Stimulated activated memory B cell treated with anti-CD40 and anti-IgM and Interleukin-4, amounts not matched to agents 10 μg/mL and 1 μg/mL and 100 μg/mL, for 72 hours (primary cell): Measurements from ENCODE around the gene ERBB4.

Experiments
- ATAC-seq: fragments of 150-1000 bp; cut with Tn5 transposase; 2 replicates; pipeline ENCODE4 v1.10.0; 2021
- H3K27ac Mint-ChIP-seq: one replicate; pipeline ENCODE4 v1.8.0; 2022; ENCODE audit warnings: mild to moderate bottlenecking, mixed read lengths
- H3K27me3 Mint-ChIP-seq: one replicate; pipeline ENCODE4 v1.8.0; 2022; ENCODE audit warnings: mixed read lengths
- H3K36me3 Mint-ChIP-seq: one replicate; pipeline ENCODE4 v1.8.0; 2022; ENCODE audit warnings: mixed read lengths
- H3K4me1 Mint-ChIP-seq: one replicate; pipeline ENCODE4 v1.8.0; 2022; ENCODE audit warnings: mixed read lengths
- H3K4me3 Mint-ChIP-seq: one replicate; pipeline ENCODE4 v1.8.0; 2022; ENCODE audit warnings: mild to moderate bottlenecking, moderate library complexity, mixed read lengths
- H3K9me3 Mint-ChIP-seq: one replicate; pipeline ENCODE4 v1.8.0; 2022; ENCODE audit warnings: mixed read lengths

Gene ERBB4

DNA sequence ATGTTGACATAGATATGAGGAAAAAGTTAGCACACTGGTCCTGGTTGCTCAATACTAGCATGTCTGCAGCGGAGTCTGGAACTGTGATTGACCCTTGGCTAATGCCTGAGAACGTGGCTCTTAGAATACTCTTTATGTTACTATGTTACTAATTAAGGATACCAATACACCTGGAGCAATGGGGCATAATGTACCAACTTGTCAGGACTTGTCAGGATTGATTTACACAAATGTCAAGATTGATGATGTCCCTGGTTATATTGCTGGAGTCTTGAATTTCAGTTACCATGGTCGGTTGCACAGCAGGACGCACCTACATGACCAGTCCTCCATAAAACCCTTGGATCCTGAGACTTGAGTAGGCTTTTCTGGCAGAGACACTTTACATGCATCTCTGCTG is 1171.3 kb downstream of the ERBB4 start:
- Mint-ChIP-seq H3K9me3 (peaks cover 5% of the 10 kb centered on the region), H3K27me3 (no peaks in the 10 kb centered on the region), H3K4me1 (no peaks in the 10 kb centered on the region), H3K36me3 (no peaks in the 10 kb centered on the region), H3K4me3 (no peak overlapping the region), H3K27ac (no peak overlapping the region)
- no peak for ATAC-seq

DNA sequence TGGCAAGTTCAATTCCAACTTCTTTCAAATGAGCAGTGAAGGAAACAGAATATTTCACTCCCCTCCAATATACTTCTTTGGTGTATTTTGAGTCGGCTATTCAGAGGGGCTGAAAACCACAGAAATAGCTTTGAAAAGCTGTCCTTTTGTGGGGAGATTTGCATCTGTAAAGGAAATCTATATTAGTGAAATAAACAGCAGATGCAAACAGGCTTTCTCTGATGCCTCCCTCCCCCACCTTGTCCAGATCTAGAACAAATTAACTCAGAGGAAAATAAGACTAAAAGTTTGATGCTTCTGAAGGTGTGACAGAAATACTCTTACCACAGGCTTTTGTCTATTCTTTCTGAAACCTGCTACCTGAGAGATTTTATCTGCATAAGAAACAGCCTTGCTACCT is 1173.7 kb downstream of the ERBB4 start:
- no peak overlapping the region for H3K27ac Mint-ChIP-seq
- H3K4me3 Mint-ChIP-seq: no peak overlapping the region
- no peaks in the 10 kb centered on the region for H3K27me3 Mint-ChIP-seq
- no peaks in the 10 kb centered on the region for H3K36me3 Mint-ChIP-seq
- peaks cover 11% of the 10 kb centered on the region for H3K9me3 Mint-ChIP-seq
- H3K4me1 Mint-ChIP-seq: no peaks in the 10 kb centered on the region
- ATAC-seq: no peak

DNA sequence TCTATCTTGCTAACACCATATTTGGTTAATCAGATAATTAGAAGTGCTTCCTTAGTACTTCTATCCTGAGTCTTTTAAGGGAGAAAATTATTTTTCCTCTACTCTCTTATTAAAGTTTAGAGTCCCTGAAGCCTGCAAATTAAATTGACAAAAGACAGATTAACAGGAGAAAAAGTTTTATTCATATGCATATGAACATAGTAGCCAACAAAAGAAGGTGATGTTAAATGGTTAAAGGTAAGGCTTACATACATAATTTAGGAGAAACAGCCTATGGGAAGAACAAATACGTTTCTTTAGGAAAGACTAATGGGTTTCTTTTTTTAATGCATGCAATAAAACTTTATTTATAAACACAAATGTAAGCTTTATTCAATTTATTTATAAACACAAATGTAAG is 1177.2 kb downstream of the ERBB4 start:
- Mint-ChIP-seq H3K27me3 (no peaks in the 10 kb centered on the region), H3K4me1 (no peaks in the 10 kb centered on the region), H3K4me3 (no peak overlapping the region), H3K36me3 (no peaks in the 10 kb centered on the region), H3K9me3 (peaks cover 11% of the 10 kb centered on the region), H3K27ac (no peak overlapping the region)
- no peak for ATAC-seq

DNA sequence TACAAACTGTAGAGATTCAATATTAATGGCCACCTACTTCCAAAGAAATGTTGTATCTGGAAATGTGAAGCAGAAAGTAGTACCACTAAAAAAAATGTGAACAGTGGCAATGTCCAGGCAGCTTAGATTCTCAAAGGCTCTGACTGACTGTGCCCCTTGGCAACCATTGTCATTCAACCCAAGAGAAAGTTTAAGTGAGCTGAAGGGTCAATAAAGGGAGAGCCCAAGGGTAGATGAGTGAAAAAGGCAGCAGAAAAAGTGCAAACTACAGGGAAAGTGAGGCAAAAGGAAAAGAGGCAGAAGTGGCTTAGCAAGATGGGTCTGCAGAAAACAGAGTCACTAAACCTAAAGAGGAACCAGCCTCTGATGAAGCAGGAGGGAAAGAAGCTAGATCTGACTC is 1179.3 kb downstream of the ERBB4 start:
- Mint-ChIP-seq H3K36me3 (no peaks in the 10 kb centered on the region), H3K4me1 (no peaks in the 10 kb centered on the region), H3K27me3 (no peaks in the 10 kb centered on the region), H3K27ac (no peak overlapping the region), H3K4me3 (no peak overlapping the region), H3K9me3 (peaks cover 11% of the 10 kb centered on the region)
- no peak for ATAC-seq

DNA sequence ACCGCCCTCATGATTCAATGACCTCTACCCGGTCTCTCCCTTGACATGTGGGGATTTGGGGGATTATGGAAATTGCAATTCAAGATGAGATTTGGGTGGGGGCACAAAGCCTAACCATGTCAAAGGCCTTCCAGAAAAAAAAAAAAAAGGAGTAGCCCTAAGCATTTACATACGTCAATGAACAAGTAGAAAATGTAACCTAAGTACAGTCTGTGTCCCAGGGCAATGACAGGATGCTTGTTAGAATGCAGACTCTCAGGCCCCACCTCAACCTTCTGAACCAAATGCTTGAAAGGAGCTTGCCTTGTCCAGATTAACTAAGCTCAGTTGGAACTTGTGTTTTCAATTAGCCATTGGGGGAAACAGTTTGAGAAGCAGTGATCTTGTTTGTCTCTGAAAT is 1180.1 kb downstream of the ERBB4 start:
- Mint-ChIP-seq H3K27me3 (no peaks in the 10 kb centered on the region), H3K4me1 (no peaks in the 10 kb centered on the region), H3K9me3 (peaks cover 6% of the 10 kb centered on the region), H3K27ac (no peak overlapping the region), H3K4me3 (no peak overlapping the region), H3K36me3 (no peaks in the 10 kb centered on the region)
- no peak for ATAC-seq

DNA sequence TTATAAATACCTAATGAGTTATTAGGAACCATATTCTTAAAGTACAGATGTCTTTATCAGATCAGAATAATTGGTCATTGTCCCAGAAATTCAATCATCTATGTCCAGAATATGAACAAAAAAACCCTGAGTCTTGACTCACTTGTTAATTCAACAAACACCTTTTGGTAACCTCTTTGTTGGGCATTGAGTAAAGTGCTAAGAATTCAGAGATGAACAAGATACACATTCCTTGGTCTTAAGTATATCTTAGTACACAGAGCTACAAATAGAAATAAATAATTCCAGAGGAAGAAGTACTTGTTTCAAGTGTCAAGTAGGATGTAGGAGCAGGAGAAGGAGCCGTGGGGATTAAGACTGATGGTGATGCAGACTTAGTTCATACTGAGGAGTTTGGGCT is 1184.1 kb downstream of the ERBB4 start:
- no peaks in the 10 kb centered on the region for H3K36me3 Mint-ChIP-seq
- H3K27ac Mint-ChIP-seq: no peak overlapping the region
- H3K9me3 Mint-ChIP-seq: peaks cover 3% of the 10 kb centered on the region
- no peak overlapping the region for H3K4me3 Mint-ChIP-seq
- no peaks in the 10 kb centered on the region for H3K27me3 Mint-ChIP-seq
- no peak for ATAC-seq
- no peaks in the 10 kb centered on the region for H3K4me1 Mint-ChIP-seq

DNA sequence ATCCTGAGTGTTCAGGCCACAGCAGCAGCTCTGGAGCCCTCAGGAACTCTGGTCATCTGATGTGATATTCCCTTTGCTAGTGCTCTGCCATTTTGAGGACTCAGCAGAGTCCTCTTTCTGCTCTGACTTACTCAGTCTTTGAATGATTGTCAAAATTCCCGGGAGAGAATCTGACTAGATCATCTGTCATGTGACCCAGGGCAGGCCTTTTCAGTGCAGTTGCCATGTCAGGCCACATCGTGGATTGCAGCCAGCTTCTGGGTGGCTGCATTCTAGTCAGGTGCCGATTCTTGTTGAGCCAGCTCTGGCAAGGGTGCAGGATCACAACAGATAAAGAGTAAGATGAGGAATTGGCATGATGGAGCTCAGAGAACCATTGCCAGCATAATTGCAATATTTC is 1186.6 kb downstream of the ERBB4 start:
- peaks cover 3% of the 10 kb centered on the region for H3K9me3 Mint-ChIP-seq
- no peaks in the 10 kb centered on the region for H3K27me3 Mint-ChIP-seq
- H3K27ac Mint-ChIP-seq: no peak overlapping the region
- no peaks in the 10 kb centered on the region for H3K36me3 Mint-ChIP-seq
- no peak overlapping the region for H3K4me3 Mint-ChIP-seq
- ATAC-seq: no peak
- no peaks in the 10 kb centered on the region for H3K4me1 Mint-ChIP-seq

DNA sequence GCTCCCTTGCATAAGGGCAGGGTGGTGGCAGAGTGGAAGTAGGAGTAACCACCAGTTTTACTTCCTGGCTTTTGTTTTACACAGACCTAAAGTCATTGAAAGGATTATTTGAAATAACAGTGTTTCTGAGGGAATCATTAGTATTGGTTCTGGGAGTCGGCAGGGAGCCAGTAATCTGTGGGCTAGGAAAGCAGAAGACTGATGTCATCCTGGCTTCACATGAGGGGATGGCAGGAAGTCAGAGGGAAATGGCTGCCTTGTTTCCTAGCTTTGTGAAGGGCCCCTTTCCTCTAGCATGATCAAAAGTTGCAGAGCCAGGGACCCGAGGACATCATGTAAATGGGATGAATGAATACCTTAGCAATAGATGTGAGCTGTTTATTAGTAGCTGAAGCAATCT is 1189.6 kb downstream of the ERBB4 start:
- no peaks in the 10 kb centered on the region for H3K27me3 Mint-ChIP-seq
- no peak overlapping the region for H3K27ac Mint-ChIP-seq
- no peak for ATAC-seq
- no peak overlapping the region for H3K4me3 Mint-ChIP-seq
- no peaks in the 10 kb centered on the region for H3K4me1 Mint-ChIP-seq
- peaks cover 3% of the 10 kb centered on the region for H3K9me3 Mint-ChIP-seq
- no peaks in the 10 kb centered on the region for H3K36me3 Mint-ChIP-seq

DNA sequence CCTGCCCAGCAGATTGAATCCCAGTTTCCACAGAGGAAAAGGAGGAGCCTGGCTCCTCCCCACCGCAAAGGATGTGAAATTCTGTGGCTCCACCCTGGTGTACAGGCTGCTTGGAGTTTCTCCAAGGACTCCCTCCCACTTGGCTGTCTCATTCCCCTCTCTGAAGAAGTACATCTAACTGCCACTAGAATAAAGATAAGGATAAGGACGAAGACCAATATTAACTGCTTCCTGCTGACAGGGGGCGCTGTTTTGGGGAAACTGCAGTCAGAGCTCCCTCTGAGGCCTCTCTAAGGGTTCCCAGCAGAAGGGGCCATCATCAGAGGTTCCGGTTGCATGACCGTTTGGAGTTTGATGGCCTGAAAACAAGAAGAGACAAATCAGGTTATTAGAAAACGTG is 1191.3 kb downstream of the ERBB4 start:
- Mint-ChIP-seq H3K4me3 (no peak overlapping the region), H3K27ac (no peak overlapping the region)

DNA sequence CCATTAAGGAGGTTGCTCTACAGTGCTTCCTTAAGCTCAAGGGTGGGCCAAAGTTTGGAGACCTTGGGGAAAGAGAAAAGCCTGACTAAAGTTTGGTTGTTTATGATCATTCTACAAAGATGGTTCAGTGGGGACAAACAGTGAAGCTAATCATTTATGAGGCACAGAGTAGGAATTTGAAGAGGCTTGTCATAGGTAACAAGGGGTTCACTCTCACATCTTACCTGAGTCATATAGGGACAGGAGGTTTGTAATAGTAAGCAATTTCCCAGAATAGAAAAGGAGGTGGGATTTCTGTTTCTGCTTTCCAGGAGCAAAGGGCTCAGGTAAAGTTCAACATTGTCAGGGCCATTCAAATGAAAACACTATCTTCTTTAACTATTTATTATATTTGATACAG is 1194.3 kb downstream of the ERBB4 start:
- no peaks in the 10 kb centered on the region for H3K36me3 Mint-ChIP-seq
- ATAC-seq: no peak
- H3K9me3 Mint-ChIP-seq: no peaks in the 10 kb centered on the region
- H3K27me3 Mint-ChIP-seq: no peaks in the 10 kb centered on the region
- no peak overlapping the region for H3K4me3 Mint-ChIP-seq
- no peaks in the 10 kb centered on the region for H3K4me1 Mint-ChIP-seq
- no peak overlapping the region for H3K27ac Mint-ChIP-seq

More for the DNA sequence above, 1191.3 kb downstream of the ERBB4 start:
- H3K4me1 Mint-ChIP-seq: no peaks in the 10 kb centered on the region
- H3K36me3 Mint-ChIP-seq: no peaks in the 10 kb centered on the region
- ATAC-seq: no peak
- no peaks in the 10 kb centered on the region for H3K27me3 Mint-ChIP-seq
- H3K9me3 Mint-ChIP-seq: peaks cover 3% of the 10 kb centered on the region

DNA sequence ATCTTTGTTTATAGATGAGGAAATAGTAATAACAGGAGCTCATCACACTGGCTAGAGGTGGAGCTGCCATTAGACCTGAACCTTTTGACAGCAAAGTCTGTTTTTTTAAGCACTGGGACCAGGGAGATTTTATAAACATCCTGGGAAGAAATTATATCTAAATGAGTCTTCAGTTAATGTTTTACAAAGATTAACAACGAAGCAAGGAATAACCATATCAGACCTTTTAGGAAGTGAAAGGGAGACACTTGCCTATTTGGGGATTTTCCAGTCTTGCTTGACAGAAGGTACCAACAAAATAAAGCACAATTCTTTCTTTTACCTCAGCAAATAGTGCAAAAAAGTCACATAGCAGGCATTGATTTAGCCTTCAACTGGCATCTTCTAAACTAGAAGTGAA is 1205.2 kb downstream of the ERBB4 start:
- no peaks in the 10 kb centered on the region for H3K4me1 Mint-ChIP-seq
- H3K36me3 Mint-ChIP-seq: no peaks in the 10 kb centered on the region
- no peaks in the 10 kb centered on the region for H3K9me3 Mint-ChIP-seq
- H3K4me3 Mint-ChIP-seq: no peak overlapping the region
- no peak overlapping the region for H3K27ac Mint-ChIP-seq
- ATAC-seq: no peak
- H3K27me3 Mint-ChIP-seq: no peaks in the 10 kb centered on the region

DNA sequence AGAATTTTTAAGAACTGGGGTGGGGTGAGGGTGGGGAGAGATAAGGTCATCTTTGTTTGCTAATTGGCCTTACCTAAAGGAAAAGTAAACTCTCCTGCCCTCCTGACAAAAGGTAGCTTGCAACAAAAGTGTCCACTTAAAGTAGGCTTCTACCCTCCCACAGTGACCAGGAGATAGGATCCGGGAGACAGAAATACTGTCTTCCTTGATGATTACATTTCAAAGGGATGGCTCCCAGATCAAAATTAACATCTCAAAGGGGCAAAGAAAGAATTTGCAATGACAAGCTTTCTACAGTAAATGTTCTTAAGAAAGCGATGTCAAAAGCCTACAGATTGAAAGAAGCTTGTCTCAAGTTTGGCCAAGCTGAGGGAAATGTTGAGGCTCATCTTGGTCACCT is 1206.9 kb downstream of the ERBB4 start:
- Mint-ChIP-seq H3K27ac (no peak overlapping the region), H3K36me3 (no peaks in the 10 kb centered on the region), H3K4me3 (no peak overlapping the region), H3K4me1 (no peaks in the 10 kb centered on the region), H3K9me3 (no peaks in the 10 kb centered on the region), H3K27me3 (no peaks in the 10 kb centered on the region)
- no peak for ATAC-seq

DNA sequence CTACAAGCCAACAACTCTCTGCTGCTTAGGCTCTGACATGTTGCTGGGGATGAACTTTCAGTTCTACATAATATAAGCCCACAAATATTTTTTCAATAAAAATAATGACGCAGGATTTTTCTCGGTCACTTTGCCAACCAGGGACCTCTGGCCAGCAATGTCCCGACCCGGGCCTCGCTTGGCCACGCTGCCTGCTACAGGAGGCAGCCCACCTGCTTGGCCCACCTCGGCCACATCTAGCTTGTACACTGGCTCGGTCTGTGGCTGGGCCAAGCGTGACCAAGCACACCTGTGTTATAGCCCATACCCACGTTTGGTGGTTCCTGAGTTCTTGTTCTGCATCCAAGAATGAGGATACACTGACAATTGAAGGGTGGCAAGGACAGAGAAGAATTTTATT is 1208.7 kb downstream of the ERBB4 start:
- Mint-ChIP-seq H3K27ac (no peak overlapping the region), H3K36me3 (no peaks in the 10 kb centered on the region), H3K9me3 (peaks cover 2% of the 10 kb centered on the region), H3K27me3 (no peaks in the 10 kb centered on the region), H3K4me1 (no peaks in the 10 kb centered on the region), H3K4me3 (no peak overlapping the region)
- peak; percentile 43 for ATAC-seq

DNA sequence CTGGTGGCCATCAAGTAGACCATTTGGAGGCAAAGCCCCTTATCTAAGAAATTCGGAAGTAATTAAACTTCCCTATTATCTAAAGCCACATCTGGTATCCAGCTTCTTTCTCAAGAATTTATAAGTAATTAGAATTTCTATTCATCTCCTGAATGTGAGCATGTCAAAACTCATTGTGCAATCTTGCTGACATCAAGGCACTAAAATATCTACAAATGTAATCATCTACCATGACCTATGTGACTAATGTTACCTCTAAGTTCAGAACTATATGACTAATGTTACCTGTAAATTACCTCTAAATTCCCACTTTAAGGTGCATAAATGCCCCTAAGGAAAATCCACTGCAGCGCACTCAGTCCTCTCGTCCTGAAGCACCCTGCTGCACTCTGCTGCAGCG is 1209.2 kb downstream of the ERBB4 start:
- Mint-ChIP-seq H3K36me3 (no peaks in the 10 kb centered on the region), H3K4me1 (no peaks in the 10 kb centered on the region), H3K4me3 (no peak overlapping the region), H3K9me3 (peaks cover 2% of the 10 kb centered on the region), H3K27ac (no peak overlapping the region), H3K27me3 (no peaks in the 10 kb centered on the region)
- no peak for ATAC-seq

DNA sequence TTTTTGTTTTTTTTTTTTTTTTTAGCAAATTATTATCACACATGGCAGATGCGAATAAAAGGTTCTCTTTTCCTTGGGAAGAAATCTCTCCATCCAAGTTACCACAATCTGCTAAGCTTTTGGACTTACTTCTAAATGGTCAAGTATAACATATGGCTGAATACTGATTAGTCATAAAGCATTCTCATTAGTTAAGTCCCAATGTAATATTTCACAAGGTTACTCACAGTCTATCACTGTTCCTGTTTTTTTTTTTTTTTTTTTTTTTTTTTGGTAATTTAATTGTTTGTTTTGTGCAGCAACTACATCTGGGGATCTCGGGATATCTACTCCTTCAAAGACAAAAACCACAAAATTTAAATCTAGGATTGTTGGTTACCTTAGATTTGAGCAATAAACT is 1210.5 kb downstream of the ERBB4 start:
- H3K4me3 Mint-ChIP-seq: no peak overlapping the region
- H3K27me3 Mint-ChIP-seq: no peaks in the 10 kb centered on the region
- no peak overlapping the region for H3K27ac Mint-ChIP-seq
- no peaks in the 10 kb centered on the region for H3K36me3 Mint-ChIP-seq
- H3K9me3 Mint-ChIP-seq: peaks cover 10% of the 10 kb centered on the region
- ATAC-seq: no peak
- no peaks in the 10 kb centered on the region for H3K4me1 Mint-ChIP-seq
